HCT116 (cell line): ENCODE results near the gene BCL2L13. TPM values are rescaled to one million over a fixed set of nuclear protein-coding genes. Genes with fewer than 3 reads are reported as not detected.

ENCODE experiments used
- ATAC-seq: fragments of 200-7000 bp; cut with Tn5 transposase; 2 replicates; pipeline ENCODE4 v1.9.1; 2020; ENCODE audit warnings: mild to moderate bottlenecking, moderate library complexity
- BruUV-seq: library from RNA; stranded (reverse); fragments of 400-500 nt; replicated peaks from 2 replicates; lab custom pipeline; 2021; lab: Mats Ljungman, UMichigan
- CTCF ChIA-PET: fragments of 300-600 bp; sonication (Branson Sonifier 250); formaldehyde crosslinking; loops from one replicate; lab custom pipeline; 2021; ENCODE audit warnings: antibody characterized with exemption; lab: Charles Lee
- POLR2A ChIA-PET: fragments of 300-600, 350-600 bp; sonication (Branson Sonifier 250); formaldehyde crosslinking; loops from one replicate; lab custom pipeline; 2021; ENCODE audit warnings: antibody characterized with exemption; lab: Charles Lee
- RAD21 ChIA-PET, 2 experiments: fragments of 300-600 bp; sonication (Branson Sonifier 250); formaldehyde crosslinking; loops; one replicate each; lab custom pipeline; 2023; ENCODE audit warnings: low total read pairs in 2 of 2; ENCODE audit not compliant: uncharacterized antibody in 2 of 2, unreplicated experiment in 2 of 2, low non-redundant PET in 1 of 2; lab: Charles Lee
- DNase-seq: peaks from one replicate; pipeline ENCODE4 v3.0.0-alpha.2; 2010; ENCODE audit warnings: low read depth, low spot score
- H2AFZ ChIP-seq: fragments of 200-600 bp; shearing (Covaris generic), sonication (generic); 2 replicates; pipeline ENCODE4 v1.6.1; 2017; ENCODE audit warnings: low read depth, mixed run types, mixed read lengths, antibody characterized with exemption, low read length; ENCODE audit not compliant: poor library complexity, severe bottlenecking
- H3K27ac ChIP-seq: 2 replicates; pipeline ENCODE4 v1.5.1; 2012; ENCODE audit warnings: low read depth, low read length
- H3K27me3 ChIP-seq: fragments of 200-600 bp; sonication (generic); 2 replicates; pipeline ENCODE4 v1.6.1; 2016; ENCODE audit warnings: mixed run types, low read length, mixed read lengths; ENCODE audit not compliant: insufficient read depth
- H3K36me3 ChIP-seq, 2 experiments: fragments of 200-500 bp in 1 of 2; fragments of 200-600 bp in 1 of 2; sonication (Bioruptor generic) in 1 of 2; sonication (generic) in 1 of 2; 2 replicates each; pipeline versions ENCODE4 v1.5.1 to v1.6.1; 2014 to 2016; ENCODE audit warnings: low read length in 2 of 2, inconsistent platforms in 1 of 2, mixed read lengths in 1 of 2, mixed run types in 1 of 2; ENCODE audit not compliant: insufficient read depth in 2 of 2, control insufficient read depth in 1 of 2
- H3K4me1 ChIP-seq, 2 experiments: fragments of 200-600 bp in 1 of 2; sonication (generic) in 1 of 2; 2 replicates each; pipeline versions ENCODE4 v1.5.1 to v1.6.1; 2012 to 2017; ENCODE audit warnings: low read length in 2 of 2, inconsistent platforms in 1 of 2, mild to moderate bottlenecking in 1 of 2, mixed read lengths in 1 of 2, mixed run types in 1 of 2, moderate library complexity in 1 of 2; ENCODE audit not compliant: insufficient read depth in 2 of 2, control insufficient read depth in 1 of 2
- H3K4me2 ChIP-seq: fragments of 200-600 bp; sonication (generic); 2 replicates; pipeline ENCODE4 v1.6.1; 2017; ENCODE audit warnings: mixed run types, low read length, mixed read lengths
- H3K4me3 ChIP-seq, 2 experiments: fragments of 200-600 bp in 1 of 2; sonication (generic) in 1 of 2; replicated peaks in 1 of 2; 2 replicates each; pipeline ENCODE4 v1.5.1; 2011 to 2016; ENCODE audit warnings: low read length in 2 of 2, control low read depth in 1 of 2, low read depth in 1 of 2, mild to moderate bottlenecking in 1 of 2, mixed read lengths in 1 of 2, mixed run types in 1 of 2
- H3K79me2 ChIP-seq: fragments of 200-600 bp; sonication (generic); 2 replicates; pipeline ENCODE4 v1.6.1; 2017; ENCODE audit warnings: mild to moderate bottlenecking, mixed run types, low read length, moderate library complexity, mixed read lengths; ENCODE audit not compliant: insufficient read depth
- H3K9ac ChIP-seq: fragments of 200-600 bp; sonication (generic); 2 replicates; pipeline ENCODE4 v1.6.1; 2016; ENCODE audit warnings: low read length, mixed read lengths
- H3K9me2 ChIP-seq: fragments of 200-600 bp; sonication (generic), shearing (Covaris generic); 2 replicates; pipeline ENCODE4 v1.6.1; 2017; ENCODE audit warnings: mixed run types, mild to moderate bottlenecking, moderate library complexity; ENCODE audit not compliant: insufficient read depth
- H3K9me3 ChIP-seq, 2 experiments: fragments of 200-500 bp in 1 of 2; fragments of 200-600 bp in 1 of 2; sonication (Bioruptor generic) in 1 of 2; sonication (generic) in 1 of 2; 2 replicates each; pipeline ENCODE4 v1.6.1; 2014 to 2017; ENCODE audit warnings: low read length in 2 of 2, mixed read lengths in 2 of 2, inconsistent platforms in 1 of 2, low read depth in 1 of 2, mild to moderate bottlenecking in 1 of 2, mixed run types in 1 of 2, moderate library complexity in 1 of 2; ENCODE audit not compliant: control insufficient read depth in 1 of 2, insufficient read depth in 1 of 2
- H4K20me1 ChIP-seq: fragments of 200-600 bp; sonication (generic), shearing (Covaris generic); 2 replicates; pipeline ENCODE4 v1.6.1; 2017; ENCODE audit warnings: mixed run types, mild to moderate bottlenecking, moderate library complexity; ENCODE audit not compliant: insufficient read depth
- CEBPB ChIP-seq: IDR thresholded peaks from 2 replicates; pipeline ENCODE4 v1.6.1; 2012; ENCODE audit warnings: low read depth
- EGR1 ChIP-seq: IDR thresholded peaks from 2 replicates; pipeline ENCODE4 v1.6.1; 2012; ENCODE audit warnings: low read depth
- ELF1 ChIP-seq: IDR thresholded peaks from 2 replicates; pipeline ENCODE4 v1.6.1; 2012; ENCODE audit warnings: low read depth, borderline replicate concordance
- EZH2phosphoT487 ChIP-seq: fragments of 200-600 bp; IDR thresholded peaks from 2 replicates; pipeline ENCODE4 v1.6.1; 2018; ENCODE audit warnings: antibody characterized with exemption, borderline replicate concordance
- FOSL1 ChIP-seq: IDR thresholded peaks from 2 replicates; pipeline ENCODE4 v1.6.1; 2012; ENCODE audit warnings: low read depth
- JUND ChIP-seq: IDR thresholded peaks from 2 replicates; pipeline ENCODE4 v1.6.1; 2012
- MAX ChIP-seq: IDR thresholded peaks from 2 replicates; pipeline ENCODE4 v1.6.1; 2012
- POLR2A ChIP-seq: IDR thresholded peaks from 2 replicates; pipeline ENCODE4 v1.7.0; 2011; ENCODE audit warnings: borderline replicate concordance; ENCODE audit not compliant: insufficient read depth, insufficient read length; ENCODE audit errors: extremely low read depth
- REST ChIP-seq: IDR thresholded peaks from 2 replicates; pipeline ENCODE4 v1.6.1; 2012; ENCODE audit warnings: low read depth
- SIN3A ChIP-seq: IDR thresholded peaks from 2 replicates; pipeline ENCODE4 v1.6.1; 2012; ENCODE audit warnings: low read depth
- SP1 ChIP-seq: IDR thresholded peaks from 2 replicates; pipeline ENCODE4 v1.6.1; 2012; ENCODE audit warnings: low read depth
- TCF7L2 ChIP-seq: IDR thresholded peaks from 2 replicates; pipeline ENCODE4 v1.7.0; 2011; ENCODE audit warnings: borderline replicate concordance, inconsistent platforms; ENCODE audit not compliant: insufficient read depth, insufficient read length; ENCODE audit errors: extremely low read depth
- YY1 ChIP-seq: IDR thresholded peaks from 2 replicates; pipeline ENCODE4 v1.6.1; 2011; ENCODE audit warnings: low read length, low read depth, moderate library complexity, mild to moderate bottlenecking; ENCODE audit not compliant: insufficient replicate concordance; ENCODE audit errors: extremely low read depth
- ZBTB33 ChIP-seq: IDR thresholded peaks from 2 replicates; pipeline ENCODE4 v1.6.1; 2011; ENCODE audit warnings: mild to moderate bottlenecking, low read length, moderate library complexity; ENCODE audit not compliant: insufficient replicate concordance; ENCODE audit errors: extremely low read depth
- ZFX ChIP-seq: fragments of 450-650 bp; IDR thresholded peaks from 2 replicates; pipeline ENCODE4 v1.6.1; 2017
- ZNF274 ChIP-seq: fragments of 200-500 bp; sonication (Bioruptor generic); IDR thresholded peaks from 2 replicates; pipeline ENCODE4 v1.6.1; 2014; ENCODE audit warnings: mild to moderate bottlenecking, low read depth, low read length, inconsistent platforms
- intact Hi-C: fragments of 100-400 bp; cut with micrococcal nuclease; formaldehyde crosslinking; loops from 2 replicates; pipeline ENCODE4 v1.10.0; 2022
- total RNA-seq: library from RNA; stranded (reverse); gene quantifications from one replicate; pipeline ENCODE4 v1.2.1, GENCODE V29; 2021; ENCODE audit not compliant: unreplicated experiment
- TF ChIP-seq, protein P1 (sequence below): IDR thresholded peaks from 2 replicates; pipeline ENCODE4 v1.6.1; 2012

Gene BCL2L13
- total RNA-seq, 1 experiment from 2014 or later, result 38.6 TPM

- TF ChIP-seq EGR1 (no peak), SP1 (no peak), MAX (no peak), FOSL1 (no peak), ZBTB33 (no peak), ZFX (no peak), EZH2phosphoT487 (no peak), JUND (no peak), TCF7L2 (no peak), SIN3A (no peak), ELF1 (no peak), REST (no peak), ZNF274 (no peak), YY1 (no peak), POLR2A (no peak), CEBPB (no peak)
- TF ChIP-seq, protein P1, sequence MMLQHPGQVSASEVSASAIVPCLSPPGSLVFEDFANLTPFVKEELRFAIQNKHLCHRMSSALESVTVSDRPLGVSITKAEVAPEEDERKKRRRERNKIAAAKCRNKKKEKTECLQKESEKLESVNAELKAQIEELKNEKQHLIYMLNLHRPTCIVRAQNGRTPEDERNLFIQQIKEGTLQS, result no peak
- Histone ChIP-seq H3K4me3 (peak overlapping the region in 1 of 2 experiments; percentile 36; a peak in 3 of 4 replicates), H3K9ac (peak overlapping the region; percentile 63), H3K9me3 (no peaks in the 10 kb centered on the region), H3K9me2 (no peaks in the 10 kb centered on the region), H3K79me2 (peaks cover 10% of the 10 kb centered on the region), H3K36me3 (no peaks in the 10 kb centered on the region), H4K20me1 (no peaks in the 10 kb centered on the region), H3K4me1 (peaks cover 31 to 47% of the 10 kb centered on the region in 2 experiments), H3K4me2 (peak overlapping the region; percentile 75), H3K27ac (peak overlapping the region; percentile 85), H2AFZ (no peak overlapping the region), H3K27me3 (no peaks in the 10 kb centered on the region)
- CTCF ChIA-PET, result no interaction called here
- BruUV-seq, result no TSS peak
- RAD21 ChIA-PET, result interaction anchor here in 1 of 2 experiments (0.9 kb wide), 1 partner anchor 13 kb away, joined by 5 read pairs; no protein-coding TSS in a partner anchor
- DNase-seq (no peak), ATAC-seq (no peak)
- POLR2A ChIA-PET, result interaction anchor here (1.0 kb wide), 1 partner anchor 9 kb away, joined by 3 read pairs; no protein-coding TSS in a partner anchor
- intact Hi-C loops, result no loop called here
Observed at GRCh38 chr22:17633998-17634323, 4.6 kb upstream of the BCL2L13 start.
